Measurements from ENCODE around the gene GMDS. TPM values are rescaled to one million over a fixed set of nuclear protein-coding genes. Genes with fewer than 3 reads are reported as not detected.

Gene GMDS
- polyA plus RNA-seq, 1 of the 3 experiments (the other 2 are of a cell fraction), result 12.3 TPM

DNA sequence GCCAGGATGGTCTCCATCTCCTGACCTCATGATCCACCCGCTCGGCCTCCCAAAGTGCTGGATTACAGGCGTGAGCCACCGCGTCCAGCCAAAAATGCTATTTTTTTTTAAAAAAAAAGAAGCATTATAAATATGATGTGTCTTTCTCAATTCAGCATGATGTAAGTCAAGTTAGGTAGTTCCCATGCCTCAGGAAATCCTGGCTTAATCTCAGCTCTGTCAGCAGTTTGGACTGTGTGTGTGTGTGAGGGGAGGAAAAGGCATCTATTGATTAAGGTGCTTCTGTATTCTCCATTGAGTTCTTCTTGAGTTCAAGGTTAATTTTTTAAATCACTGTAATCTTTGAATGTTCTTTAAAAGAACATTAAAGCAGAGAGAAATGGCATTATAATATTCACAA is 51.5 kb downstream of the GMDS start:
- no peak overlapping the region for H3K27ac ChIP-seq (ENCODE audit: low read depth in 2 of 2, low read length in 1 of 2)
- WGBS (ENCODE audit: low lambda C conversion rate), result 97% methylated on average over 5 of the region's 5 CpGs
- H2AFZ ChIP-seq (ENCODE audit: low read depth), result no peak overlapping the region
- no peak for DNase-seq
- H3K79me2 ChIP-seq (ENCODE audit: insufficient read depth), result no peaks in the 10 kb centered on the region
- no peaks in the 10 kb centered on the region for H3K9me3 ChIP-seq
- CTCF ChIA-PET, result interaction anchor here (1.0 to 1.6 kb wide), 2 partner anchors 89 to 160 kb away, joined by 3 to 4 read pairs; no protein-coding TSS in a partner anchor
- no peak overlapping the region for H3K4me2 ChIP-seq
- POLR2A ChIA-PET, result no interaction called here
- H3K4me1 ChIP-seq (ENCODE audit: control insufficient read depth in 1 of 2, insufficient read depth in 2 of 2, low read depth in 1 of 2, low read length in 1 of 2), result peaks cover 8 to 13% of the 10 kb centered on the region in 2 experiments
- TF ChIP-seq YY1 (IDR thresholded peaks at IDR 0.05; ENCODE audit: low read depth), result no peak
- TF ChIP-seq FOXM1 (IDR thresholded peaks at IDR 0.05; ENCODE audit: low read depth), result no peak
- TF ChIP-seq POLR2AphosphoS5 (IDR thresholded peaks at IDR 0.05; ENCODE audit: low read depth, low read length), result no peak
- TF ChIP-seq, protein P1, sequence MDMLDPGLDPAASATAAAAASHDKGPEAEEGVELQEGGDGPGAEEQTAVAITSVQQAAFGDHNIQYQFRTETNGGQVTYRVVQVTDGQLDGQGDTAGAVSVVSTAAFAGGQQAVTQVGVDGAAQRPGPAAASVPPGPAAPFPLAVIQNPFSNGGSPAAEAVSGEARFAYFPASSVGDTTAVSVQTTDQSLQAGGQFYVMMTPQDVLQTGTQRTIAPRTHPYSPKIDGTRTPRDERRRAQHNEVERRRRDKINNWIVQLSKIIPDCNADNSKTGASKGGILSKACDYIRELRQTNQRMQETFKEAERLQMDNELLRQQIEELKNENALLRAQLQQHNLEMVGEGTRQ (IDR thresholded peaks at IDR 0.05; ENCODE audit: borderline replicate concordance, low read depth, low read length), result no peak
- TF ChIP-seq, protein P2, sequence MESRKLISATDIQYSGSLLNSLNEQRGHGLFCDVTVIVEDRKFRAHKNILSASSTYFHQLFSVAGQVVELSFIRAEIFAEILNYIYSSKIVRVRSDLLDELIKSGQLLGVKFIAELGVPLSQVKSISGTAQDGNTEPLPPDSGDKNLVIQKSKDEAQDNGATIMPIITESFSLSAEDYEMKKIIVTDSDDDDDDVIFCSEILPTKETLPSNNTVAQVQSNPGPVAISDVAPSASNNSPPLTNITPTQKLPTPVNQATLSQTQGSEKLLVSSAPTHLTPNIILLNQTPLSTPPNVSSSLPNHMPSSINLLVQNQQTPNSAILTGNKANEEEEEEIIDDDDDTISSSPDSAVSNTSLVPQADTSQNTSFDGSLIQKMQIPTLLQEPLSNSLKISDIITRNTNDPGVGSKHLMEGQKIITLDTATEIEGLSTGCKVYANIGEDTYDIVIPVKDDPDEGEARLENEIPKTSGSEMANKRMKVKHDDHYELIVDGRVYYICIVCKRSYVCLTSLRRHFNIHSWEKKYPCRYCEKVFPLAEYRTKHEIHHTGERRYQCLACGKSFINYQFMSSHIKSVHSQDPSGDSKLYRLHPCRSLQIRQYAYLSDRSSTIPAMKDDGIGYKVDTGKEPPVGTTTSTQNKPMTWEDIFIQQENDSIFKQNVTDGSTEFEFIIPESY (IDR thresholded peaks at IDR 0.05; ENCODE audit: borderline replicate concordance, low read depth), result no peak
- no peak for TF ChIP-seq TEAD4 (IDR thresholded peaks at IDR 0.05; ENCODE audit: borderline replicate concordance, insufficient read depth)
- no peak for TF ChIP-seq NRF1 (IDR thresholded peaks at IDR 0.05; ENCODE audit: low read depth, low read length)
- TF ChIP-seq RXRA (IDR thresholded peaks at IDR 0.05; ENCODE audit: borderline replicate concordance, low read depth), result no peak
- H3F3A ChIP-seq (replicated peaks; ENCODE audit: insufficient read depth), result no peaks in the 10 kb centered on the region
- H3K27me3 ChIP-seq (ENCODE audit: insufficient read depth), result no peaks in the 10 kb centered on the region
- H4K20me1 ChIP-seq (ENCODE audit: insufficient read depth), result no peaks in the 10 kb centered on the region
- no peak overlapping the region for H3K4me3 ChIP-seq (ENCODE audit: low read depth in 2 of 2, low read length in 1 of 2)
- no peaks in the 10 kb centered on the region for H3K9me2 ChIP-seq
- no peak overlapping the region for H3K9ac ChIP-seq
- H3K36me3 ChIP-seq (replicated peaks in 1 of 2; ENCODE audit: control insufficient read depth in 1 of 2, insufficient read depth in 2 of 2, low read length in 1 of 2), result no peaks in the 10 kb centered on the region

DNA sequence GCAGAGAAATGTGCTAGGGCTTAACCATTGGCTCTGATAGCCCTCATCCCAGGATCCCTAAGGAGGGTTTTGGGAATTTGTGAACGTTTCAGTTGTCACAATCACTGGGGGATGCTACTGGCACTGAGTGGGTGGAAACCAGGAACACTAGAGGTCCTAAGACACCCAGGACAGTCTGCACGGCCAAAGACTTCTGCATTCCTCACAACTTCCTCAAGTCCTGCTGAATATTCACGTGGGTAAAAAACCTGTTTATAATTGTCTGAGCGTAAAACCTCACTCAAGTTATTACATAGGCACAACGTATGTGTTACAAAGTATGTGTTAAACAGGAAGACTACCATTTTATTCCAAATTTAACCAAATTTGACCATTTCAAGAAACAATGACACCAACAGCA is 52.4 kb downstream of the GMDS start:
- H3K4me2 ChIP-seq, result no peak overlapping the region
- WGBS (ENCODE audit: low lambda C conversion rate), result 85% methylated on average over 5 of the region's 5 CpGs
- no peak overlapping the region for H2AFZ ChIP-seq (ENCODE audit: low read depth)
- H3K9ac ChIP-seq, result no peak overlapping the region
- H3K79me2 ChIP-seq (ENCODE audit: insufficient read depth), result no peaks in the 10 kb centered on the region
- no peaks in the 10 kb centered on the region for H3F3A ChIP-seq (replicated peaks; ENCODE audit: insufficient read depth)
- H3K36me3 ChIP-seq (replicated peaks in 1 of 2; ENCODE audit: control insufficient read depth in 1 of 2, insufficient read depth in 2 of 2, low read length in 1 of 2), result no peaks in the 10 kb centered on the region
- TF ChIP-seq, protein P3, sequence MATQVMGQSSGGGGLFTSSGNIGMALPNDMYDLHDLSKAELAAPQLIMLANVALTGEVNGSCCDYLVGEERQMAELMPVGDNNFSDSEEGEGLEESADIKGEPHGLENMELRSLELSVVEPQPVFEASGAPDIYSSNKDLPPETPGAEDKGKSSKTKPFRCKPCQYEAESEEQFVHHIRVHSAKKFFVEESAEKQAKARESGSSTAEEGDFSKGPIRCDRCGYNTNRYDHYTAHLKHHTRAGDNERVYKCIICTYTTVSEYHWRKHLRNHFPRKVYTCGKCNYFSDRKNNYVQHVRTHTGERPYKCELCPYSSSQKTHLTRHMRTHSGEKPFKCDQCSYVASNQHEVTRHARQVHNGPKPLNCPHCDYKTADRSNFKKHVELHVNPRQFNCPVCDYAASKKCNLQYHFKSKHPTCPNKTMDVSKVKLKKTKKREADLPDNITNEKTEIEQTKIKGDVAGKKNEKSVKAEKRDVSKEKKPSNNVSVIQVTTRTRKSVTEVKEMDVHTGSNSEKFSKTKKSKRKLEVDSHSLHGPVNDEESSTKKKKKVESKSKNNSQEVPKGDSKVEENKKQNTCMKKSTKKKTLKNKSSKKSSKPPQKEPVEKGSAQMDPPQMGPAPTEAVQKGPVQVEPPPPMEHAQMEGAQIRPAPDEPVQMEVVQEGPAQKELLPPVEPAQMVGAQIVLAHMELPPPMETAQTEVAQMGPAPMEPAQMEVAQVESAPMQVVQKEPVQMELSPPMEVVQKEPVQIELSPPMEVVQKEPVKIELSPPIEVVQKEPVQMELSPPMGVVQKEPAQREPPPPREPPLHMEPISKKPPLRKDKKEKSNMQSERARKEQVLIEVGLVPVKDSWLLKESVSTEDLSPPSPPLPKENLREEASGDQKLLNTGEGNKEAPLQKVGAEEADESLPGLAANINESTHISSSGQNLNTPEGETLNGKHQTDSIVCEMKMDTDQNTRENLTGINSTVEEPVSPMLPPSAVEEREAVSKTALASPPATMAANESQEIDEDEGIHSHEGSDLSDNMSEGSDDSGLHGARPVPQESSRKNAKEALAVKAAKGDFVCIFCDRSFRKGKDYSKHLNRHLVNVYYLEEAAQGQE (IDR thresholded peaks at IDR 0.05; ENCODE audit: low read depth, low read length), result no peak
- TF ChIP-seq, protein P4, sequence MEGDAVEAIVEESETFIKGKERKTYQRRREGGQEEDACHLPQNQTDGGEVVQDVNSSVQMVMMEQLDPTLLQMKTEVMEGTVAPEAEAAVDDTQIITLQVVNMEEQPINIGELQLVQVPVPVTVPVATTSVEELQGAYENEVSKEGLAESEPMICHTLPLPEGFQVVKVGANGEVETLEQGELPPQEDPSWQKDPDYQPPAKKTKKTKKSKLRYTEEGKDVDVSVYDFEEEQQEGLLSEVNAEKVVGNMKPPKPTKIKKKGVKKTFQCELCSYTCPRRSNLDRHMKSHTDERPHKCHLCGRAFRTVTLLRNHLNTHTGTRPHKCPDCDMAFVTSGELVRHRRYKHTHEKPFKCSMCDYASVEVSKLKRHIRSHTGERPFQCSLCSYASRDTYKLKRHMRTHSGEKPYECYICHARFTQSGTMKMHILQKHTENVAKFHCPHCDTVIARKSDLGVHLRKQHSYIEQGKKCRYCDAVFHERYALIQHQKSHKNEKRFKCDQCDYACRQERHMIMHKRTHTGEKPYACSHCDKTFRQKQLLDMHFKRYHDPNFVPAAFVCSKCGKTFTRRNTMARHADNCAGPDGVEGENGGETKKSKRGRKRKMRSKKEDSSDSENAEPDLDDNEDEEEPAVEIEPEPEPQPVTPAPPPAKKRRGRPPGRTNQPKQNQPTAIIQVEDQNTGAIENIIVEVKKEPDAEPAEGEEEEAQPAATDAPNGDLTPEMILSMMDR (IDR thresholded peaks at IDR 0.05), result no peak
- DNase-seq, result no peak
- H3K27ac ChIP-seq (ENCODE audit: low read depth in 2 of 2, low read length in 1 of 2), result no peak overlapping the region
- no peaks in the 10 kb centered on the region for H3K9me2 ChIP-seq
- CTCF ChIA-PET, result interaction anchor here (0.6 to 1.8 kb wide), 3 partner anchors 74 to 161 kb away, joined by 3 to 6 read pairs (median 4); no protein-coding TSS in a partner anchor
- H3K4me3 ChIP-seq (ENCODE audit: low read depth in 2 of 2, low read length in 1 of 2), result no peak overlapping the region
- no peaks in the 10 kb centered on the region for H4K20me1 ChIP-seq (ENCODE audit: insufficient read depth)
- H3K4me1 ChIP-seq (ENCODE audit: control insufficient read depth in 1 of 2, insufficient read depth in 2 of 2, low read depth in 1 of 2, low read length in 1 of 2), result peaks cover 8 to 13% of the 10 kb centered on the region in 2 experiments
- POLR2A ChIA-PET, result no interaction called here
- no peaks in the 10 kb centered on the region for H3K9me3 ChIP-seq
- no peaks in the 10 kb centered on the region for H3K27me3 ChIP-seq (ENCODE audit: insufficient read depth)

Measured in SK-N-SH (cell line).